GM18526 (cell line): ENCODE data around the gene MYO7B.

ENCODE experiments used
- POLR2A ChIP-seq: IDR thresholded peaks from 3 replicates; pipeline ENCODE4 v1.6.1; 2011; ENCODE audit not compliant: insufficient read length; ENCODE audit errors: extremely low read depth

MYO7B gene

GRCh38 chr2:127586746-127587295, 51.3 kb downstream of the MYO7B start:
- no peak for TF ChIP-seq POLR2A

- TF ChIP-seq POLR2A = no peak
These were observed 52.8 kb downstream of the MYO7B start for GRCh38 chr2:127588241-127588640.

- TF ChIP-seq POLR2A = no peak
These were observed 53.9 kb downstream of the MYO7B start for GRCh38 chr2:127589358-127589757.

GRCh38 chr2:127589841-127590240, 54.4 kb downstream of the MYO7B start:
- TF ChIP-seq POLR2A = no peak

GRCh38 chr2:127590386-127591190, 55.1 kb downstream of the MYO7B start:
- no peak for TF ChIP-seq POLR2A

GRCh38 chr2:127591221-127591923, 55.9 kb downstream of the MYO7B start:
- TF ChIP-seq POLR2A = no peak

GRCh38 chr2:127592761-127593227, 57.3 kb downstream of the MYO7B start:
- no peak for TF ChIP-seq POLR2A

GRCh38 chr2:127593228-127594115, 58.0 kb downstream of the MYO7B start:
- no peak for TF ChIP-seq POLR2A

GRCh38 chr2:127594116-127594591, 58.7 kb downstream of the MYO7B start:
- TF ChIP-seq POLR2A = no peak

- no peak for TF ChIP-seq POLR2A
These were observed 61.0 kb downstream of the MYO7B start for GRCh38 chr2:127596311-127597045.

GRCh38 chr2:127597046-127597983, 61.8 kb downstream of the MYO7B start:
- no peak for TF ChIP-seq POLR2A

- no peak for TF ChIP-seq POLR2A
These were observed 62.5 kb downstream of the MYO7B start for GRCh38 chr2:127597984-127598380.

GRCh38 chr2:127598711-127599110, 63.2 kb downstream of the MYO7B start:
- no peak for TF ChIP-seq POLR2A
